ENCODE results near the gene CIAO1.

DNA sequence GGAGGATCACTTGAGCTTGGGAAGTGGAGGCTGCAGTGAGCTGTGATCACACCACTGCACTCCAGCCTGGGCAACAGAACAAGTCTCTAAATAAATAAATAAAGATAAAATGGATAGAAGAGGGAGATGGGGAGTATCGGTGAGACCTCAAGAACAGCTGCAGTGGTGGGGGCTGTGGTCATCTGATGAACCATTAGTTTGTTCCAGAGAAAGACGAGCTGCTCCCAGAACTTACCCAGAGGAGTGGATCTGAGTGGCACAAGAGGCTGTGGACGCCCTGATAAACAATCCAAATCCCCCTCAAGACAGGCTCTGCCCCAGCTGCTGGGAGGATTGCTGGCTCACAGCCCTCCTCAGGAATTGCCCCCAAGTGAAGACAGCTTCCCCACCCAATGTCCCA, 26.9 kb upstream of the CIAO1 start:
- TF ChIP-seq, protein P1, sequence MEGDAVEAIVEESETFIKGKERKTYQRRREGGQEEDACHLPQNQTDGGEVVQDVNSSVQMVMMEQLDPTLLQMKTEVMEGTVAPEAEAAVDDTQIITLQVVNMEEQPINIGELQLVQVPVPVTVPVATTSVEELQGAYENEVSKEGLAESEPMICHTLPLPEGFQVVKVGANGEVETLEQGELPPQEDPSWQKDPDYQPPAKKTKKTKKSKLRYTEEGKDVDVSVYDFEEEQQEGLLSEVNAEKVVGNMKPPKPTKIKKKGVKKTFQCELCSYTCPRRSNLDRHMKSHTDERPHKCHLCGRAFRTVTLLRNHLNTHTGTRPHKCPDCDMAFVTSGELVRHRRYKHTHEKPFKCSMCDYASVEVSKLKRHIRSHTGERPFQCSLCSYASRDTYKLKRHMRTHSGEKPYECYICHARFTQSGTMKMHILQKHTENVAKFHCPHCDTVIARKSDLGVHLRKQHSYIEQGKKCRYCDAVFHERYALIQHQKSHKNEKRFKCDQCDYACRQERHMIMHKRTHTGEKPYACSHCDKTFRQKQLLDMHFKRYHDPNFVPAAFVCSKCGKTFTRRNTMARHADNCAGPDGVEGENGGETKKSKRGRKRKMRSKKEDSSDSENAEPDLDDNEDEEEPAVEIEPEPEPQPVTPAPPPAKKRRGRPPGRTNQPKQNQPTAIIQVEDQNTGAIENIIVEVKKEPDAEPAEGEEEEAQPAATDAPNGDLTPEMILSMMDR (IDR thresholded peaks at IDR 0.05 in 8 of 11, conservative IDR thresholded peaks at IDR 0.05 in 3 of 11) = no peak
- TF ChIP-seq POLR2AphosphoS5 (IDR thresholded peaks at IDR 0.05) = no peak
- TF ChIP-seq POLR2A (IDR thresholded peaks at IDR 0.05) = no peak
